Fibroblast of lung (primary cell): Measurements from ENCODE around the gene DAD1.

ENCODE experiments used
- EZH2 ChIP-seq: IDR thresholded peaks from 2 replicates; pipeline ENCODE4 v1.5.1; 2012; ENCODE audit warnings: low read length, control low read depth, mild to moderate bottlenecking; ENCODE audit errors: missing control alignments
- TF ChIP-seq, protein P1 (sequence below), 2 donors: IDR thresholded peaks in 1 of 2; conservative IDR thresholded peaks in 1 of 2; 1 replicate in 1 of 2; 2 replicates in 1 of 2; pipeline ENCODE4 v1.5.1; 2011 to 2012; ENCODE audit warnings: low read length in 2 of 2, control low read depth in 1 of 2, inconsistent platforms in 1 of 2, low read depth in 1 of 2, mild to moderate bottlenecking in 1 of 2

DNA sequence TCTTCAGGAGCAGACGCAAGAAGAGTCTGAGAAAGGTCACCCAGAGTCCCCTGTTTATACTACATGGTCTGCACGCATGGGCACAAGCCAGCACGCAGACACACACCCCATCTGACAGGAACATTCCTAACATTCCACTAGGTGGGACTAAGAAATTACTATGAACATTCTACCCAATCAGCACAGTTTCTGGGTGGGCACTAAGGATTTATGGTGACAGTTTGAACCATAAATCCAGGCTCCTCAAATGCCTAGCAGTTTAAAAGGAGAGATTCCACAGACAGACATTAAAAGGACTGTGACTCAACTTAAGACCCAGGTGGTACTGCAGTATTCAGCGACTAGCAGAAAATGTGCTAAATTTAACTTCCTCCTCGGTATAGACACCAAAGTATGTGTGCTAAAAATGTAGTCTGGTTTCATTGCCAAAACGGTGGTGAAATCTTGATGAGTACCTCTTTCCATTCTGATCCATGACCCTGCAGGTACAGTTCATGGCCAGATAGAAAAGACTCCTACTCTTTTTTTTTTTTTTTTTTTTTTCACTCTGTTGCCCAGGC lies 25.3 kb upstream of the DAD1 start:
- TF ChIP-seq, protein P1, sequence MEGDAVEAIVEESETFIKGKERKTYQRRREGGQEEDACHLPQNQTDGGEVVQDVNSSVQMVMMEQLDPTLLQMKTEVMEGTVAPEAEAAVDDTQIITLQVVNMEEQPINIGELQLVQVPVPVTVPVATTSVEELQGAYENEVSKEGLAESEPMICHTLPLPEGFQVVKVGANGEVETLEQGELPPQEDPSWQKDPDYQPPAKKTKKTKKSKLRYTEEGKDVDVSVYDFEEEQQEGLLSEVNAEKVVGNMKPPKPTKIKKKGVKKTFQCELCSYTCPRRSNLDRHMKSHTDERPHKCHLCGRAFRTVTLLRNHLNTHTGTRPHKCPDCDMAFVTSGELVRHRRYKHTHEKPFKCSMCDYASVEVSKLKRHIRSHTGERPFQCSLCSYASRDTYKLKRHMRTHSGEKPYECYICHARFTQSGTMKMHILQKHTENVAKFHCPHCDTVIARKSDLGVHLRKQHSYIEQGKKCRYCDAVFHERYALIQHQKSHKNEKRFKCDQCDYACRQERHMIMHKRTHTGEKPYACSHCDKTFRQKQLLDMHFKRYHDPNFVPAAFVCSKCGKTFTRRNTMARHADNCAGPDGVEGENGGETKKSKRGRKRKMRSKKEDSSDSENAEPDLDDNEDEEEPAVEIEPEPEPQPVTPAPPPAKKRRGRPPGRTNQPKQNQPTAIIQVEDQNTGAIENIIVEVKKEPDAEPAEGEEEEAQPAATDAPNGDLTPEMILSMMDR (conservative IDR thresholded peaks at IDR 0.05 in 1 of 2, IDR thresholded peaks at IDR 0.05 in 1 of 2; ENCODE audit: low read depth in 1 of 2, low read length in 2 of 2): no peak
- no peak for TF ChIP-seq EZH2
